GM12864 (cell line): Measurements from ENCODE around the gene PRKAR1B.

Source experiments
- DNase-seq: peaks from one replicate; pipeline ENCODE4 v3.0.0-alpha.2; 2011; ENCODE audit warnings: low read depth
- H3K4me3 ChIP-seq: 2 replicates; pipeline ENCODE4 v1.5.1; 2011; ENCODE audit warnings: mild to moderate bottlenecking, low read depth, low read length, control low read depth
- TF ChIP-seq, protein P1 (sequence below): IDR thresholded peaks from 2 replicates; pipeline ENCODE4 v1.5.1; 2011; ENCODE audit warnings: low read depth, mild to moderate bottlenecking, moderate library complexity, low read length, control low read depth, inconsistent platforms; ENCODE audit errors: missing control alignments

The PRKAR1B gene

DNA sequence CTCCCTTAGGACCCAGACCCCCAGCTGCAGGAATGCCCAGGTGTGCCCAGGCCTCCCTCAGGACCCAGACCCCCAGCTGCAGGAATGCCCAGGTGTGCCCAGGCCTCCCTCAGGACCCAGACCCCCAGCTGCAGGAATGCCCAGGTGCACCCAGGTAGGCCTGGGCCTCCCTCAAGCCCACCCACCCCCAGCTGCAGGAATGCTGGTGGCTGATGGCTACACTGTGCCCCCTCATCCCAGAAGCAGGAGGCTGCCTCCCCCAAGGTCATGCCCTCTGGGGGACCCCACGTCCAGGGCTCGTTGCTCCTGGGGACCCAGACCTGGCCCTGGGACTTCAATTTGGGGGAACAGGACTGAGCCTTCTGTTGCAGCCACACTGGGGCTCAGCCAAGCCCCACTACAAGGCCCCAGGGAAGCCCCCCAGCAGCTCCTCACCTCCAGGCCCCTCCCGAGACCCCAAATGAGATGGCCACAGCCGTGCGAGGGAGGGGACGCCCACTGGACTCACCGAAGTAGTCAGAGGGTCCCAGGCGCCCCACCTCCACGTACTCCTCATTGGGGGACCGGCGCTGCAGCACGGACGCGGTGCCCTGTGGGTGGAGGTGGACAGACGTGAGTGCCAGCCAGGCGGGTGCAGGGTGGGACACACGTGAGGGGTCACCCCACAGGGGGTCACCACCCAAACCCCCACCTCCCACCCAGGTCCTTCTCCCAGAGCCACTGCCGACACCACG lies 176.0 kb downstream of the PRKAR1B start:
- DNase-seq = no peak
- TF ChIP-seq, protein P1, sequence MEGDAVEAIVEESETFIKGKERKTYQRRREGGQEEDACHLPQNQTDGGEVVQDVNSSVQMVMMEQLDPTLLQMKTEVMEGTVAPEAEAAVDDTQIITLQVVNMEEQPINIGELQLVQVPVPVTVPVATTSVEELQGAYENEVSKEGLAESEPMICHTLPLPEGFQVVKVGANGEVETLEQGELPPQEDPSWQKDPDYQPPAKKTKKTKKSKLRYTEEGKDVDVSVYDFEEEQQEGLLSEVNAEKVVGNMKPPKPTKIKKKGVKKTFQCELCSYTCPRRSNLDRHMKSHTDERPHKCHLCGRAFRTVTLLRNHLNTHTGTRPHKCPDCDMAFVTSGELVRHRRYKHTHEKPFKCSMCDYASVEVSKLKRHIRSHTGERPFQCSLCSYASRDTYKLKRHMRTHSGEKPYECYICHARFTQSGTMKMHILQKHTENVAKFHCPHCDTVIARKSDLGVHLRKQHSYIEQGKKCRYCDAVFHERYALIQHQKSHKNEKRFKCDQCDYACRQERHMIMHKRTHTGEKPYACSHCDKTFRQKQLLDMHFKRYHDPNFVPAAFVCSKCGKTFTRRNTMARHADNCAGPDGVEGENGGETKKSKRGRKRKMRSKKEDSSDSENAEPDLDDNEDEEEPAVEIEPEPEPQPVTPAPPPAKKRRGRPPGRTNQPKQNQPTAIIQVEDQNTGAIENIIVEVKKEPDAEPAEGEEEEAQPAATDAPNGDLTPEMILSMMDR = no peak
- no peak overlapping the region for H3K4me3 ChIP-seq

DNA sequence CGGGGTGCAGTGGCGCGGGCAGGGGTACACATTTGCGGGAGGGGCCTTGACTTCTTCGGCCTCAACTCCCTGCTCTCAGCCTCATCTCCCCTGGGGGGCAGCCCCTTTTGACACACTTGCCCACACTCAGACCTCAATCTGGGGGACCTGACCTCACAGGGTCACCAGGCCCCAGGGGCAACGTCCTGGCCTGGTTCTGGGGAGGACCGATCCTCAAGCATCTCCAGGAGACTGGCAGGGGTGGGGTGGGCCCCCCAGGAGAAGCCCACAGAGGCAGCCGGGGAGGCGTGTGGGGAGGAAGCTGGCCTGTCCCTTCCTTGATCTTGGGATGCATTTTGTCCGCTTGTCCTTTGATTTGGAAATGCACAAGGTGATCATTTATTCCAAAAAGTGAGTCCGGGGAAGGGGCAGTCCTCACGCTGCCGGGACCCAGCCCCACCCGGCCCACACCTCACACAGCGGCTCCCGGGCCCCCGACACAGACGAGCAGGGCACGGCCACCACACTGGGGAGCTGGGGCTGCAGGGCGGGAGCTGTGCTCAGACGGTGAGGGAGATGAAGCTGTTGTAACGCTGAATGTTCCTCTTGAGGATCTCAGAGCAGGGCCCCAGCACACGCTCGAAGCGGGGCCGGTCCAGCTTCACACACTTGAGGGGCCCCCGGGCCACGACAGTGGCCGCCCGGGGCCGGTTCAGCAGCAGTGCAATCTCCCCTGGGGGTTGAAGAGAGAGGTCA lies 177.0 kb downstream of the PRKAR1B start:
- H3K4me3 ChIP-seq = no peak overlapping the region
- DNase-seq = no peak
- TF ChIP-seq, protein P1 = no peak

DNA sequence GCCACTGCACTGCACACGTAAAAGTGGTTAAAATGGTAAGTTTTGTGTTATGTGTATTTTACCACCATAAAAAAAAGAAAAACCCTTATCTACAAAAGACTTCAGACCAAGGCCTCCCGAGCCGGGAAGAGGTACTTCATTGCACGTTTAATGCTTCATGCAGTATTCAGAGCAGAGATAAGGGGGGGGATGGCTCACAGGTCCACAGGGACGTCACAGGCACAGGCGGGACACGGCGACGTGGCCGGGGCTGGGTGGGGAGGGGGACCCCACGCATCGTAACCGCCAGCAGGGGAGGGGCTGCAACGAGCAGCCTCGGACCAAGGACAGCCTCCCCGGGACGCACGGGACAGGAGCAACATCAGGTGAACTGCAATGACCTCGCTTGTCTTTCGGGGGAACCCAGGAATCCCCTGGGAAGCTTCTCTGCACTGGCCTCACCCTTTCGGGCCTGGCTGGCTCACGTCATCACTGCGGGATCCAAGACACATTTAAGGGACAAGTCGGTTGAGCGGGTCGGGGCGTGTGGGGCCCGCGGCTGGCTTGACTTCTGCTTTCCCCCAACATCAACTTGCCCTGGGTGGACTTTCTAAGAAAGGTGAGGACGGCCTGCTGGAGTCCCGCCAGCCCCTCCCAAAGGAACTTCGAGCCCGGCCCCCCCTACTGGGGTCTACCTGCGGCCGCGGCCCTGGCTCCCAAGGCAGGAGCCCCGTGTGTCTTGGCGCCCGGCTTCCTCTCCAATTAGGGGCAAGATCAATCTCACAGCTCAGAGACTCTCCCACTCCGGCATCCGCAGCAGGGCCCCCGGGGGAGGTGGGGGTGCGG lies 177.8 kb downstream of the PRKAR1B start:
- DNase-seq = no peak
- no peak overlapping the region for H3K4me3 ChIP-seq

DNA sequence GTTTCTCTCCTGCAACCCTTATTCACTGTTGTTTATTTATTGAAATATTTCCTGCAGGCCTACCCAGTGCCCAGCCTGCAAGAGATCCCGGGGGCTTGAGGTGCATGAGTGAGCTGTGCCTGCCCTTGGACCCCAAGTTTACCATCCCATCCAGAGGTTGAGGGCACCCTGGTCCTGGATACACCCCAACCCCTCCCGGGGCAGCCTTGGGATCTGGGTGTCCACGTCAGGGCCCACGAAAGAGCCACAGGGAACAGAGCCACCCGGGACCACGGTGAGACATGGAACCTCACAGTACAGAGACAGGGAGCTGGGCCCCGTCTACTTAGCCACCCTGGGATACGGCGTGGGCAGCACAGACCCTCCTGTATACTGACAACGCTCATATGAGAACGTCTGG lies 178.7 kb downstream of the PRKAR1B start:
- TF ChIP-seq, protein P1 = no peak
- H3K4me3 ChIP-seq = no peak overlapping the region
- no peak for DNase-seq

More for the DNA sequence above, 177.8 kb downstream of the PRKAR1B start:
- TF ChIP-seq, protein P1 = no peak

DNA sequence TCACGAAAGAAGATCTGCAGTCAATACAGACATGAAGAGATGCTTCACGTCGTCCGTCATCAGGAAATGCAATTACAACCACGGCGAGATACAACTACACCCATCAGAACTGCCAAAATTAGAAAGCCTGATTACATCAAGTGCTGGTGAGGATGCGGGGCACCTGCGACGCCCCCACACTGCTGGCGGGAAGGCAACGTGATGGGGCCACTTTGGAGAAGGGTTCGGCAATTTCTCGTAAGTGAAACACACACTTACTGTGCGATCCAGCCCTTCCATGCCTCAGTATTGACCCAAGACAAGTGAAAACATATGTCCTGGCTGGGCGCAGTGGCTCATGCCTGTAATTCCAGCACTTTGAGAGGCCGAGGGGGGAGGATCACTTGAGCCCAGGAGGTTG lies 181.6 kb downstream of the PRKAR1B start:
- no peak overlapping the region for H3K4me3 ChIP-seq
- no peak for DNase-seq
- TF ChIP-seq, protein P1 = no peak

DNA sequence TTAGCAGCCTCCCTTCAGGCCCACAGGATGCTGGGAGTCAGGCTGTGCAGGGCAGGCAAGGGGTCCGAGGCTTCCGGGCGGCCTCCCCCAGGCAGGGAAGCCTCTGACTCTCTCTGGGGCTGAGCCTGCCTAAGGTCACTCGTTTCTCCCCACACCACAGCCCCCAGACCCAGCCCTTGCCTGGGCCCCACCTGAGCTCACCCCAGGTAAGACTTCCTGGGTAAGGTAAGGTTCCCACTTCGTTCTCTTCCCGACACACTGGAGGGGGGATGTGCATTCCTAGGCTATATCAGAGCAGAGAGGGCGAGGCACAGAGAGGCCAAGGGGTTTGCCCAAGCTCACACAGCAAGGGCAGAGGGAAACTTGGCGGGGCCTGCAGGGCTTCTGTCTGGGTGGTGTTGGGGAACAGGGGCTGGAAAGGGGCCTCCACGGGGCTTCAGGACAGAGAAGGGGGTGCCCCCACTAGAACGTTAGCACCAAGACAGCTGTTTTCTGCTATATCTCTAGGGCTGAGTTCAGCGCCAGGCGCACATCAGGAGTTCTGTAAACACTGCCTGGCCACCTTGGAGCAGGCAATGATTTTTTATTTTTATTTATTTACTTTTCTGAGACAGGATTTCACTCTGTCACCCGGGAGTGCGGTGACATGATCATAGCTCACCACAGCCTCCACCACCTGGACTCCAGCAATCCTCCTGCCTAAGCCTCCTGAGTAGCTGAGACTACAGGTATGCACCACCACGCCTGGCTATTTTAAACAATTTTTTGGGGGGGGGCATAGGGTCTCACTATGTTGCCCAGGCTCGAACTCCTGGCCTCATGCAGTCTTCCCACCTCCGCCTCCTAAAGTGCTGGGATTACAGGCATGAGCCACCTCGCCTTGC lies 182.5 kb downstream of the PRKAR1B start:
- no peak overlapping the region for H3K4me3 ChIP-seq
- TF ChIP-seq, protein P1 = no peak
- DNase-seq = no peak
